CD14-positive monocyte (primary cell): ENCODE data around the gene PPIG. TPM values are rescaled to one million over a fixed set of nuclear protein-coding genes. Genes with fewer than 3 reads are reported as not detected.

Experiments
- DNase-seq, 3 donors: peaks; one replicate each; pipeline ENCODE4 v3.0.0-alpha.2; 2011 to 2022
- H2AFZ ChIP-seq: 2 replicates; pipeline ENCODE4 v1.6.0; 2012; ENCODE audit warnings: mild to moderate bottlenecking, low read depth, low read length, inconsistent platforms; ENCODE audit not compliant: insufficient read depth, poor library complexity, severe bottlenecking
- H3K27ac ChIP-seq, 2 donors: 1 replicate in 1 of 2; 2 replicates in 1 of 2; pipeline ENCODE4 v1.5.1; 2012 to 2013; ENCODE audit warnings: low read length in 2 of 2, control low read depth in 1 of 2, inconsistent platforms in 1 of 2, low read depth in 1 of 2, mild to moderate bottlenecking in 1 of 2
- H3K27me3 ChIP-seq, 2 donors: one replicate each; pipeline versions ENCODE4 v1.6.0 to v1.6.1; 2011 to 2013; ENCODE audit warnings: low read length in 2 of 2; ENCODE audit not compliant: control insufficient read depth in 2 of 2, insufficient read depth in 2 of 2
- H3K36me3 ChIP-seq, 2 donors: replicated peaks in 1 of 2; 1 replicate in 1 of 2; 2 replicates in 1 of 2; pipeline versions ENCODE4 v1.5.1 to v1.6.1; 2012 to 2013; ENCODE audit warnings: low read length in 2 of 2, control low read depth in 1 of 2, inconsistent platforms in 1 of 2, mild to moderate bottlenecking in 1 of 2; ENCODE audit not compliant: insufficient read depth in 2 of 2, control insufficient read depth in 1 of 2
- H3K4me1 ChIP-seq, 2 donors: 1 replicate in 1 of 2; 2 replicates in 1 of 2; pipeline versions ENCODE4 v1.5.1 to v1.6.1; 2012 to 2013; ENCODE audit warnings: low read length in 2 of 2, control low read depth in 1 of 2, inconsistent platforms in 1 of 2, mild to moderate bottlenecking in 1 of 2, moderate library complexity in 1 of 2; ENCODE audit not compliant: insufficient read depth in 2 of 2, control insufficient read depth in 1 of 2
- H3K4me2 ChIP-seq: replicated peaks from 2 replicates; pipeline ENCODE3; 2012; ENCODE audit warnings: low read length, moderate library complexity, mild to moderate bottlenecking; ENCODE audit not compliant: poor library complexity, severe bottlenecking; ENCODE audit errors: extremely low read depth
- H3K4me3 ChIP-seq, 3 experiments: fragments of 200-600 bp in 1 of 3; sonication (generic) in 1 of 3; replicated peaks in 1 of 3; 1 replicate in 2 of 3; 2 replicates in 1 of 3; pipeline ENCODE4 v1.5.1; 2011 to 2013; ENCODE audit warnings: low read length in 3 of 3, mild to moderate bottlenecking in 3 of 3, control low read depth in 2 of 3, low read depth in 2 of 3, inconsistent platforms in 1 of 3, moderate library complexity in 1 of 3
- H3K79me2 ChIP-seq: 2 replicates; pipeline ENCODE4 v1.6.0; 2012; ENCODE audit warnings: mild to moderate bottlenecking, control low read depth, inconsistent platforms, low read length, moderate library complexity; ENCODE audit not compliant: insufficient read depth
- H3K9ac ChIP-seq: 2 replicates; pipeline ENCODE4 v1.6.0; 2017; ENCODE audit warnings: low read length, mild to moderate bottlenecking; ENCODE audit not compliant: insufficient read depth, poor library complexity, severe bottlenecking
- H3K9me3 ChIP-seq, 2 donors: replicated peaks in 1 of 2; 1 replicate in 1 of 2; 2 replicates in 1 of 2; pipeline versions ENCODE4 v1.5.1 to v1.6.1; 2012 to 2013; ENCODE audit warnings: low read length in 2 of 2, control low read depth in 1 of 2; ENCODE audit not compliant: control insufficient read depth in 1 of 2, insufficient read depth in 1 of 2
- H4K20me1 ChIP-seq: 2 replicates; pipeline ENCODE4 v1.6.0; 2012; ENCODE audit warnings: mild to moderate bottlenecking, low read length, control low read depth, moderate library complexity; ENCODE audit not compliant: insufficient read depth
- H3K27ac Mint-ChIP-seq, 7 donors: one replicate each; pipeline ENCODE4 v1.8.0; 2020; ENCODE audit warnings: mild to moderate bottlenecking in 7 of 7, mixed read lengths in 7 of 7, moderate library complexity in 6 of 7, inconsistent platforms in 2 of 7
- H3K27me3 Mint-ChIP-seq, 3 donors: one replicate each; pipeline ENCODE4 v1.8.0; 2021 to 2022; ENCODE audit warnings: low read depth in 3 of 3, mild to moderate bottlenecking in 3 of 3, mixed read lengths in 3 of 3, moderate library complexity in 3 of 3, inconsistent platforms in 1 of 3
- H3K36me3 Mint-ChIP-seq, 2 donors: one replicate each; pipeline ENCODE4 v1.8.0; 2020; ENCODE audit warnings: mixed read lengths in 2 of 2, inconsistent platforms in 1 of 2, mild to moderate bottlenecking in 1 of 2
- H3K4me1 Mint-ChIP-seq: one replicate; pipeline ENCODE4 v1.8.0; 2020; ENCODE audit warnings: mild to moderate bottlenecking, mixed read lengths
- H3K4me3 Mint-ChIP-seq, 2 donors: one replicate each; pipeline ENCODE4 v1.8.0; 2020; ENCODE audit warnings: mild to moderate bottlenecking in 2 of 2, mixed read lengths in 2 of 2, moderate library complexity in 1 of 2
- H3K9me3 Mint-ChIP-seq, 7 donors: one replicate each; pipeline ENCODE4 v1.8.0; 2020 to 2022; ENCODE audit warnings: mixed read lengths in 7 of 7, mild to moderate bottlenecking in 6 of 7, moderate library complexity in 6 of 7, inconsistent platforms in 2 of 7
- CTCF ChIP-seq: fragments of 200-600 bp; IDR thresholded peaks from one replicate; pipeline ENCODE4 v1.8.0; 2022; ENCODE audit warnings: antibody characterized with exemption, mild to moderate bottlenecking
- WGBS: methylation state at CpG from one replicate; pipeline ENCODE4 v1.1.5; 2013; ENCODE audit warnings: missing lambda C conversion rate; ENCODE audit not compliant: insufficient coverage; 5-methylcytosine and 5-hydroxymethylcytosine counted together
- intact Hi-C, 2 donors: fragments of 100-400 bp; cut with micrococcal nuclease; formaldehyde crosslinking; loops; one replicate each; pipeline versions ENCODE4 v1.15.0 to v1.15.1; 2023
- polyA plus RNA-seq, 3 donors: library from polyadenylated mRNA; depleted of rRNA in 1 of 3; unstranded in 2 of 3; stranded (reverse) in 1 of 3; fragments of 300-500 nt in 2 of 3; fragments of >200 nt in 1 of 3; fragmentation: Illumina TruSeq in 2 of 3; gene quantifications; 1 replicate in 2 of 3; 2 replicates in 1 of 3; pipeline ENCODE4 v1.2.3, GENCODE V29; 2012 to 2021

PPIG gene
- polyA plus RNA-seq, 3 donors: 21.0 to 34.4 (median 21.3) TPM

- no peaks in the 10 kb centered on the region for H3K79me2 ChIP-seq
- H3K9ac ChIP-seq: no peak overlapping the region
- H3K36me3 ChIP-seq: no peaks in the 10 kb centered on the region
- intact Hi-C loops: no loop called here
- Mint-ChIP-seq H3K27ac (no peak overlapping the region), H3K9me3 (peaks cover 0 to 2% (median 0%) of the 10 kb centered on the region in 7 donors), H3K4me1 (no peaks in the 10 kb centered on the region), H3K36me3 (no peaks in the 10 kb centered on the region), H3K4me3 (peak overlapping the region in 1 of 2 donors; percentile 8), H3K27me3 (peaks cover 0 to 2% (median 2%) of the 10 kb centered on the region in 3 donors)
- H3K27me3 ChIP-seq: no peaks in the 10 kb centered on the region
- H3K9me3 ChIP-seq: no peaks in the 10 kb centered on the region
- DNase-seq: no peak
- WGBS: no CpG with 5 or more reads among the region's 3 CpGs
- H4K20me1 ChIP-seq: no peaks in the 10 kb centered on the region
- no peaks in the 10 kb centered on the region for H3K4me1 ChIP-seq
- H3K4me2 ChIP-seq: no peak overlapping the region
- TF ChIP-seq CTCF: no peak
- no peak overlapping the region for H3K27ac ChIP-seq
- H3K4me3 ChIP-seq: no peak overlapping the region
- no peak overlapping the region for H2AFZ ChIP-seq
Measured at GRCh38 chr2:169673106-169673505, 89.0 kb downstream of the PPIG start.

GRCh38 chr2:169673921-169674320 lies 89.8 kb downstream of the PPIG start:
- Mint-ChIP-seq H3K4me1 (no peaks in the 10 kb centered on the region), H3K27me3 (peaks cover 0 to 2% (median 2%) of the 10 kb centered on the region in 3 donors), H3K4me3 (no peak overlapping the region), H3K36me3 (no peaks in the 10 kb centered on the region), H3K27ac (no peak overlapping the region), H3K9me3 (peaks cover 0 to 2% (median 0%) of the 10 kb centered on the region in 7 donors)
- WGBS: 92% methylated on average over 2 of the region's 2 CpGs
- no peak overlapping the region for H3K4me2 ChIP-seq
- TF ChIP-seq CTCF: no peak
- H3K27ac ChIP-seq: no peak overlapping the region
- intact Hi-C loops: no loop called here
- no peaks in the 10 kb centered on the region for H3K4me1 ChIP-seq
- DNase-seq: no peak
- no peaks in the 10 kb centered on the region for H3K9me3 ChIP-seq
- no peaks in the 10 kb centered on the region for H3K79me2 ChIP-seq
- H3K4me3 ChIP-seq: no peak overlapping the region
- no peak overlapping the region for H3K9ac ChIP-seq
- H3K27me3 ChIP-seq: no peaks in the 10 kb centered on the region
- H4K20me1 ChIP-seq: no peaks in the 10 kb centered on the region
- no peak overlapping the region for H2AFZ ChIP-seq
- H3K36me3 ChIP-seq: no peaks in the 10 kb centered on the region
